Cardiac muscle cell (in vitro differentiated cells and primary cell): Measurements from ENCODE around the gene KRT6B. TPM values are rescaled to one million over a fixed set of nuclear protein-coding genes. Genes with fewer than 3 reads are reported as not detected.

Experiments used
- DNase-seq, 2 donors: peaks; one replicate each; pipeline versions ENCODE4 v3.0.0 to v3.0.0-alpha.2; 2010 to 2017; ENCODE audit warnings: low read depth in 1 of 2, low spot score in 1 of 2
- H3K27ac ChIP-seq: fragments of 200-600 bp; sonication (generic); 2 replicates; pipeline ENCODE4 v1.5.1; 2016
- H3K27me3 ChIP-seq: fragments of 200-600 bp; sonication (generic); 2 replicates; pipeline ENCODE4 v1.6.0; 2016; ENCODE audit warnings: control low read depth
- H3K36me3 ChIP-seq: fragments of 200-600 bp; sonication (generic); 2 replicates; pipeline ENCODE4 v1.5.1; 2016; ENCODE audit warnings: control low read depth
- H3K4me1 ChIP-seq: fragments of 200-600 bp; sonication (generic); 2 replicates; pipeline ENCODE4 v1.8.1; 2017; ENCODE audit warnings: low read depth, mild to moderate bottlenecking, mixed run types
- H3K4me3 ChIP-seq: fragments of 200-600 bp; sonication (generic); 2 replicates; pipeline ENCODE4 v1.5.1; 2016; ENCODE audit warnings: mild to moderate bottlenecking
- H3K9me3 ChIP-seq: fragments of 200-600 bp; sonication (generic); 2 replicates; pipeline ENCODE4 v1.5.1; 2017; ENCODE audit warnings: low read depth, mild to moderate bottlenecking, control low read depth
- CTCF ChIP-seq: IDR thresholded peaks from 2 replicates; pipeline ENCODE4 v1.5.1; 2012; ENCODE audit warnings: low read depth, mild to moderate bottlenecking, low read length
- polyA plus RNA-seq: library from polyadenylated mRNA; unstranded; fragments of >200 nt; fragmentation: Nextera tagmentation; extraction: Ambion mirVana; gene quantifications from 2 replicates; pipeline ENCODE4 v1.2.1, GENCODE V29; 2016
- total RNA-seq: library from RNA; depleted of rRNA; stranded (reverse); fragments of >200 nt; gene quantifications from 2 replicates; pipeline ENCODE4 v1.2.3, GENCODE V29; 2016

Gene KRT6B
- total and polyA plus RNA-seq, 2 experiments from 2014 or later: 0.13 TPM; not detected in 1

- no peak within 1 kb of the TSS for H3K4me3 ChIP-seq
These were observed 17.7 kb downstream of the KRT6B start, which contains the start of gene KRT75 for GRCh38 chr12:52434081-52434733. KRT75 (minus strand) TSS chr12:52434371; CDS start chr12:52434304, 67 bp downstream.

GRCh38 chr12:52433501-52434080 lies 18.4 kb downstream of the KRT6B start:
- H3K36me3 ChIP-seq: no peaks in the 10 kb centered on the region
- H3K4me1 ChIP-seq: peaks cover 9% of the 10 kb centered on the region
- H3K9me3 ChIP-seq: no peaks in the 10 kb centered on the region
- no peak for TF ChIP-seq CTCF
- peaks cover 43% of the 10 kb centered on the region for H3K27me3 ChIP-seq
- H3K27ac ChIP-seq: no peak overlapping the region
- no peak overlapping the region for H3K4me3 ChIP-seq
- DNase-seq: no peak

More at GRCh38 chr12:52434081-52434733, 17.7 kb downstream of the KRT6B start, which contains the start of gene KRT75:
- H3K4me1 ChIP-seq: peaks cover 9% of the 10 kb centered on the region
- H3K9me3 ChIP-seq: no peaks in the 10 kb centered on the region
- no peaks in the 10 kb centered on the region for H3K36me3 ChIP-seq
- H3K27ac ChIP-seq: no peak within 1 kb of the TSS
- peaks cover 36% of the 10 kb centered on the region for H3K27me3 ChIP-seq
- TF ChIP-seq CTCF: no peak
- DNase-seq: no peak

- DNase-seq: no peak
- peaks cover 9% of the 10 kb centered on the region for H3K4me1 ChIP-seq
- no peak for TF ChIP-seq CTCF
- H3K27me3 ChIP-seq: peaks cover 44% of the 10 kb centered on the region
- no peaks in the 10 kb centered on the region for H3K9me3 ChIP-seq
- H3K36me3 ChIP-seq: no peaks in the 10 kb centered on the region
- H3K27ac ChIP-seq: no peak overlapping the region
- H3K4me3 ChIP-seq: no peak overlapping the region
These were observed 19.3 kb downstream of the KRT6B start for GRCh38 chr12:52432559-52433207.

- H3K36me3 ChIP-seq: no peaks in the 10 kb centered on the region
- TF ChIP-seq CTCF: no peak
- no peak for DNase-seq
- no peak overlapping the region for H3K27ac ChIP-seq
- H3K27me3 ChIP-seq: peaks cover 44% of the 10 kb centered on the region
- H3K4me3 ChIP-seq: no peak overlapping the region
- H3K9me3 ChIP-seq: no peaks in the 10 kb centered on the region
- H3K4me1 ChIP-seq: no peaks in the 10 kb centered on the region
These were observed 23.8 kb downstream of the KRT6B start for GRCh38 chr12:52428121-52428520.

- no peak overlapping the region for H3K27ac ChIP-seq
- no peaks in the 10 kb centered on the region for H3K36me3 ChIP-seq
- H3K9me3 ChIP-seq: no peaks in the 10 kb centered on the region
- no peak overlapping the region for H3K4me3 ChIP-seq
- no peak for DNase-seq
- H3K4me1 ChIP-seq: no peaks in the 10 kb centered on the region
- TF ChIP-seq CTCF: no peak
- H3K27me3 ChIP-seq: peaks cover 35% of the 10 kb centered on the region
These were observed 24.9 kb downstream of the KRT6B start for GRCh38 chr12:52427083-52427482.
